Brain microvascular endothelial cell (primary cell): ENCODE results near the gene KCNK5.

Source experiments
- DNase-seq: peaks from one replicate; pipeline ENCODE4 v3.0.0-alpha.2; 2020
- H3K27ac ChIP-seq: fragments of 250-450 bp; sonication (Bioruptor Pico); 2 replicates; pipeline ENCODE4 v1.5.1; 2020; ENCODE audit warnings: mild to moderate bottlenecking, moderate library complexity
- H3K27me3 ChIP-seq: fragments of 250-450 bp; sonication (Bioruptor Pico); replicated peaks from 2 replicates; pipeline ENCODE4 v1.5.1; 2020; ENCODE audit warnings: mild to moderate bottlenecking
- H3K36me3 ChIP-seq: fragments of 250-450 bp; sonication (Bioruptor Pico); replicated peaks from 2 replicates; pipeline ENCODE4 v1.5.1; 2020; ENCODE audit warnings: mild to moderate bottlenecking
- H3K4me3 ChIP-seq: 2 replicates; pipeline ENCODE4 v1.5.1; 2011; ENCODE audit warnings: low read depth, mild to moderate bottlenecking, control low read depth, low read length, moderate library complexity
- in situ Hi-C: cut with HindIII; loops from 2 replicates; pipeline ENCODE4 v1.10.0; 2017; ENCODE audit warnings: low sequenced_read_pairs, low pct_ligation_motif_present
- TF ChIP-seq, protein P1 (sequence below): IDR thresholded peaks from 2 replicates; pipeline ENCODE4 v1.5.1; 2011; ENCODE audit warnings: low read depth, mild to moderate bottlenecking, moderate library complexity, low read length, control low read depth, inconsistent platforms; ENCODE audit errors: missing control alignments

The KCNK5 gene

DNA sequence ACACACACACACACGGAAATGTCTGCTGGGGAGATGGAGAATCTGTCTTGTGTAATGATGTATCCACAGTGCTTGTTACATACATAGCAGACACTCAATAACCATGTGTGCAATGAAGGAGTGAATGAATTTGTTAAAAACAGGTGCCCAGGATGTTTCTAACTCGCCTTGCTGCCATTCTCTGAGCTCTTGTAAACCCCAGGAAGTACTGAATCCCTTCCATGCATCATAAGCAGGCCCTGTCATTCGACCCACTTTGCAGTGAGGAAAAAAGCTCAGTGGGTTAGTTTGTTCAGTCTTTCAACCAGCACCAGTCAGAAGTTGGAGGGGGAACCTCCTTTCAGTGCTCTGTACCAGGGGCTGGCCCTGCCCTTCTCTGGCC lies 1.4 kb upstream of the KCNK5 start:
- no peak for DNase-seq
- in situ Hi-C loops, result no loop called here

GRCh38 chr6:39228111-39228971 lies 934 bp downstream of the KCNK5 start:
- in situ Hi-C loops, result no loop called here
- H3K4me3 ChIP-seq, result no peak overlapping the region
- DNase-seq, result no peak
- no peaks in the 10 kb centered on the region for H3K36me3 ChIP-seq
- H3K27ac ChIP-seq, result no peak overlapping the region
- TF ChIP-seq, protein P1, sequence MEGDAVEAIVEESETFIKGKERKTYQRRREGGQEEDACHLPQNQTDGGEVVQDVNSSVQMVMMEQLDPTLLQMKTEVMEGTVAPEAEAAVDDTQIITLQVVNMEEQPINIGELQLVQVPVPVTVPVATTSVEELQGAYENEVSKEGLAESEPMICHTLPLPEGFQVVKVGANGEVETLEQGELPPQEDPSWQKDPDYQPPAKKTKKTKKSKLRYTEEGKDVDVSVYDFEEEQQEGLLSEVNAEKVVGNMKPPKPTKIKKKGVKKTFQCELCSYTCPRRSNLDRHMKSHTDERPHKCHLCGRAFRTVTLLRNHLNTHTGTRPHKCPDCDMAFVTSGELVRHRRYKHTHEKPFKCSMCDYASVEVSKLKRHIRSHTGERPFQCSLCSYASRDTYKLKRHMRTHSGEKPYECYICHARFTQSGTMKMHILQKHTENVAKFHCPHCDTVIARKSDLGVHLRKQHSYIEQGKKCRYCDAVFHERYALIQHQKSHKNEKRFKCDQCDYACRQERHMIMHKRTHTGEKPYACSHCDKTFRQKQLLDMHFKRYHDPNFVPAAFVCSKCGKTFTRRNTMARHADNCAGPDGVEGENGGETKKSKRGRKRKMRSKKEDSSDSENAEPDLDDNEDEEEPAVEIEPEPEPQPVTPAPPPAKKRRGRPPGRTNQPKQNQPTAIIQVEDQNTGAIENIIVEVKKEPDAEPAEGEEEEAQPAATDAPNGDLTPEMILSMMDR, result no peak
- peaks cover 24% of the 10 kb centered on the region for H3K27me3 ChIP-seq

More for the DNA sequence above, 1.4 kb upstream of the KCNK5 start:
- Histone ChIP-seq H3K27me3 (peaks cover 24% of the 10 kb centered on the region), H3K4me3 (no peak overlapping the region), H3K27ac (no peak overlapping the region), H3K36me3 (no peaks in the 10 kb centered on the region)
- TF ChIP-seq, protein P1, result no peak

- Histone ChIP-seq H3K27me3 (peaks cover 24% of the 10 kb centered on the region), H3K36me3 (no peaks in the 10 kb centered on the region), H3K27ac (no peak overlapping the region), H3K4me3 (no peak overlapping the region)
- TF ChIP-seq, protein P1, result no peak
- in situ Hi-C loops, result no loop called here
- no peak for DNase-seq
These were observed 1.8 kb downstream of the KCNK5 start for GRCh38 chr6:39227476-39227875.

- no peak for DNase-seq
- TF ChIP-seq, protein P1, result no peak
- no peaks in the 10 kb centered on the region for H3K36me3 ChIP-seq
- in situ Hi-C loops, result no loop called here
- H3K27me3 ChIP-seq, result peaks cover 24% of the 10 kb centered on the region
- H3K4me3 ChIP-seq, result no peak overlapping the region
- H3K27ac ChIP-seq, result no peak overlapping the region
These were observed 2.5 kb downstream of the KCNK5 start for GRCh38 chr6:39226639-39227329.

DNA sequence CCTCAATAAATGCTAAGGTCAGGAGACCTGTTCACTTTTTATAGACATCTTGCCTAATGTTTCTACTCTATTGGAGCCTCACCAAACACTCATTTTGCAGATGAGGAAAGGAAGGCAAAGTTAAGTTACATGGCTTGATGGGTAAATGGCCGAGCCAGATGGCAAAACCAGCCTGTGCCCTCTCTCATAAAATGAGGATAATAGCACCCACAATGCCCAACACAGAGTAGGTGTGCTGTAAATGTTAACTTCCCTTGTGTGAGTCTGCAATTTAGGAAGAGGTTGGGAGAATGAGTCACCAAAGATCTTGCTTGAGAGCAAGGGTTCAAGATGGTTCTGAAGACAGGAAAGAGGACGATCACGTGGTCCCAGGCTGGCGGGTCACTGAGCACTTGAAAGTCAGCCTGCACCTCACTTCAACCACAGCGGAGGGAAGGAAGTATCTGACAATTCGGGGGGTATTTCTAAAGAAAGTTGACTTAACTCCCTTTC lies 3.3 kb downstream of the KCNK5 start:
- H3K27ac ChIP-seq, result no peak overlapping the region
- DNase-seq, result no peak

More for the DNA sequence above, 3.3 kb downstream of the KCNK5 start:
- TF ChIP-seq, protein P1, result no peak
- Histone ChIP-seq H3K27me3 (peaks cover 24% of the 10 kb centered on the region), H3K36me3 (no peaks in the 10 kb centered on the region), H3K4me3 (no peak overlapping the region)
- in situ Hi-C loops, result no loop called here
